HL-60 (cell line): ENCODE data around the gene URB2.

Source experiments
- CTCF ChIP-seq: IDR thresholded peaks from one replicate; pipeline ENCODE4 v1.5.1; 2011; ENCODE audit warnings: low read length, control low read depth, inconsistent platforms; ENCODE audit not compliant: insufficient read depth
- GABPA ChIP-seq: IDR thresholded peaks from 2 replicates; pipeline ENCODE4 v1.6.1; 2012; ENCODE audit warnings: low read depth
- POLR2AphosphoS5 ChIP-seq: IDR thresholded peaks from 2 replicates; pipeline ENCODE4 v1.6.1; 2012; ENCODE audit warnings: low read depth
- REST ChIP-seq: IDR thresholded peaks from 2 replicates; pipeline ENCODE4 v1.6.1; 2012; ENCODE audit warnings: low read depth; ENCODE audit not compliant: insufficient replicate concordance
- SPI1 ChIP-seq: IDR thresholded peaks from 2 replicates; pipeline ENCODE4 v1.6.1; 2012; ENCODE audit warnings: low read depth, mild to moderate bottlenecking, borderline replicate concordance

- TF ChIP-seq CTCF (no peak), POLR2AphosphoS5 (no peak), REST (no peak), SPI1 (no peak), GABPA (no peak)
Measured at GRCh38 chr1:229653420-229653819, 27.4 kb downstream of the URB2 start.
